Adrenal gland (tissue), 12 donors: ENCODE results near the gene VSIG10L. TPM values are rescaled to one million over a fixed set of nuclear protein-coding genes. Genes with fewer than 3 reads are reported as not detected.

Experiments
- DNase-seq, 7 donors: peaks; one replicate each; pipeline ENCODE4 v3.0.0-alpha.2; 2019 to 2020
- H3K27ac ChIP-seq, 5 donors: fragments of 200-600 bp; sonication (generic) in 4 of 5; 1 replicate in 3 of 5; 2 replicates in 2 of 5; pipeline versions ENCODE4 v1.5.1 to v1.8.0; 2016 to 2020; ENCODE audit warnings: mild to moderate bottlenecking in 1 of 5
- H3K27me3 ChIP-seq: fragments of 200-600 bp; 2 replicates; pipeline ENCODE4 v1.8.0; 2021
- H3K36me3 ChIP-seq, 2 donors: fragments of 200-600 bp; replicated peaks in 1 of 2; 1 replicate in 1 of 2; 2 replicates in 1 of 2; pipeline versions ENCODE4 v1.5.1 to v1.8.0; 2018 to 2022
- H3K4me1 ChIP-seq, 2 donors: fragments of 200-600 bp; replicated peaks in 1 of 2; 1 replicate in 1 of 2; 2 replicates in 1 of 2; pipeline versions ENCODE4 v1.5.1 to v1.8.0; 2018 to 2021
- H3K4me3 ChIP-seq, 4 donors: fragments of 200-600 bp; sonication (generic) in 3 of 4; one replicate each; pipeline ENCODE4 v1.5.1; 2016 to 2018
- H3K9me3 ChIP-seq, 3 donors: fragments of 200-600 bp; sonication (generic) in 1 of 3; replicated peaks in 1 of 3; 1 replicate in 2 of 3; 2 replicates in 1 of 3; pipeline versions ENCODE4 v1.5.1 to v1.8.0; 2016 to 2021
- POLR2A ChIP-seq, 2 donors: fragments of 450-650 bp; IDR thresholded peaks; one replicate each; pipeline ENCODE4 v1.6.1; 2017; ENCODE audit warnings: antibody characterized with exemption in 2 of 2, mild to moderate bottlenecking in 2 of 2, moderate library complexity in 1 of 2
- WGBS, 4 donors: extraction: QIAGEN DNeasy Blood & Tissue Kit in 2 of 4; methylation state at CpG; one replicate each; pipeline versions ENCODE4 v1.1.5 to v1.1.7; 2013 to 2017; 5-methylcytosine and 5-hydroxymethylcytosine counted together
- intact Hi-C, 2 donors: fragments of 100-400 bp; cut with DNase I; formaldehyde crosslinking; loops; one replicate each; pipeline versions ENCODE4 v1.14.1 to v1.15.0; 2022 to 2023
- polyA plus RNA-seq, 3 donors: library from polyadenylated mRNA; stranded (reverse); fragments of 200-250 nt in 2 of 3; fragments of 350-450 nt in 1 of 3; fragmentation: Illumina TruSeq in 1 of 3; extraction: RNeasy Lipid Tissue Mini Kit (QIAGEN cat#74804) in 1 of 3; gene quantifications; one replicate each; pipeline ENCODE4 v1.2.3, GENCODE V29; 2013 to 2014
- total RNA-seq, 9 donors: library from RNA; depleted of rRNA in 4 of 9; stranded (reverse); fragments of >200 nt in 4 of 9; fragments of 120-200 nt in 1 of 9; fragmentation: NEBNext Ultra II Directional in 1 of 9; extraction: Animal tissue kit (Norgen Biotek cat#: 25700) in 1 of 9; gene quantifications; one replicate each; pipeline versions ENCODE4 v1.1.0 to v1.2.4, GENCODE V29; 2013 to 2023
- TF ChIP-seq, protein P1 (sequence below), 6 experiments: fragments of 450-650 bp in 4 of 6; fragments of 200-600 bp in 2 of 6; sonication (generic) in 1 of 6; IDR thresholded peaks; 1 replicate in 5 of 6; 2 replicates in 1 of 6; pipeline versions ENCODE4 v1.5.1 to v1.8.0; 2016 to 2021; ENCODE audit warnings: antibody characterized with exemption in 6 of 6, mild to moderate bottlenecking in 2 of 6, moderate library complexity in 1 of 6
- donor health status: healthy with polysubstance abuse.
- donor health status: Bipolar disorder and iron deficiency.
- donor health status: DM: yes; HTN: yes; CAD: no.
- donor health status: DM: no; HTN: no; CAD: no.
- donor health status: DM: no; HTN: no; CAD: no.
- donor health status: DM: yes; HTN: yes; CAD: no.

VSIG10L gene
- total and polyA plus RNA-seq, 12 donors = 1.0 to 6.0 (median 2.7) TPM

DNA sequence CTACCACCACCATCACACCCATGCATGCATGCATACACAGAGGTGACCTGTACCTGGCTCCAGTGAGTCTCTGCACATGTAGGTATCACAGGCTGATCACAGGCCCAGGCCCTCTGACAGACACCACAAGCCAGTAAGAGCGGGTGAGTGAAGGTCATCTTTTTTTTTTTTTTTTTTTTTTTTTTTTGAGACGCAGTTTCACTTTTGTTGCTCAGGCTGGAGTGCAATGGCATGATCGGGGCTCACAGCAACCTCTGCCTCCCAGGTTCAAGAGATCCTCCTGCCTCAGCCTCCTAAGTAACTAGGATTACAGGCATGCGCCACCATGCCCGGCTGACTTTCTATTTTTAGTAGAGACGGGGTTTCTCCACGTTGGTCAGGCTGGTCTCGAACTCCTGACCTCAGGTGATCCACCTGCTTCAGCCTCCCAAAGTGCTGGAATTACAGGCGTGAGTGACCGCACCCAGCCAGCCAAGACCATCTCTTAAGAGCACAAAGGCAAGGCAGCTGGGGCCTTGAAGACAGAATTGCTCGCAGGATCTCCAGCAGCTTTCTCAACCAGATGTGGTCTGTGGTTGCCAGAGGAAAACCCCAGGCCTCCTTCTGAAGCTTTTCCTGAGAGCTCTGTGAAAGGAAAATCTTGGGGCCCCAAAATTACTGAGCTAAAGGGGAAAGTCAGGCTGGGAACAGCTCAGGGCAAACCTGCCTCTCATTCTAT is 33.7 kb upstream of the VSIG10L start:
- Histone ChIP-seq H3K27me3 (no peaks in the 10 kb centered on the region), H3K36me3 (no peaks in the 10 kb centered on the region), H3K4me1 (no peaks in the 10 kb centered on the region), H3K9me3 (no peaks in the 10 kb centered on the region), H3K27ac (no peak overlapping the region), H3K4me3 (no peak overlapping the region)
- intact Hi-C loops = no loop called here
- peak in 1 of 7 donors; percentile 20 for DNase-seq
- TF ChIP-seq, protein P1, sequence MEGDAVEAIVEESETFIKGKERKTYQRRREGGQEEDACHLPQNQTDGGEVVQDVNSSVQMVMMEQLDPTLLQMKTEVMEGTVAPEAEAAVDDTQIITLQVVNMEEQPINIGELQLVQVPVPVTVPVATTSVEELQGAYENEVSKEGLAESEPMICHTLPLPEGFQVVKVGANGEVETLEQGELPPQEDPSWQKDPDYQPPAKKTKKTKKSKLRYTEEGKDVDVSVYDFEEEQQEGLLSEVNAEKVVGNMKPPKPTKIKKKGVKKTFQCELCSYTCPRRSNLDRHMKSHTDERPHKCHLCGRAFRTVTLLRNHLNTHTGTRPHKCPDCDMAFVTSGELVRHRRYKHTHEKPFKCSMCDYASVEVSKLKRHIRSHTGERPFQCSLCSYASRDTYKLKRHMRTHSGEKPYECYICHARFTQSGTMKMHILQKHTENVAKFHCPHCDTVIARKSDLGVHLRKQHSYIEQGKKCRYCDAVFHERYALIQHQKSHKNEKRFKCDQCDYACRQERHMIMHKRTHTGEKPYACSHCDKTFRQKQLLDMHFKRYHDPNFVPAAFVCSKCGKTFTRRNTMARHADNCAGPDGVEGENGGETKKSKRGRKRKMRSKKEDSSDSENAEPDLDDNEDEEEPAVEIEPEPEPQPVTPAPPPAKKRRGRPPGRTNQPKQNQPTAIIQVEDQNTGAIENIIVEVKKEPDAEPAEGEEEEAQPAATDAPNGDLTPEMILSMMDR (IDR thresholded peaks at IDR 0.05) = no peak
- no peak for TF ChIP-seq POLR2A (IDR thresholded peaks at IDR 0.05)
- 49 to 66% (median 56%) methylated on average over 6 to 11 of the region's 11 CpGs for WGBS, 4 donors

DNA sequence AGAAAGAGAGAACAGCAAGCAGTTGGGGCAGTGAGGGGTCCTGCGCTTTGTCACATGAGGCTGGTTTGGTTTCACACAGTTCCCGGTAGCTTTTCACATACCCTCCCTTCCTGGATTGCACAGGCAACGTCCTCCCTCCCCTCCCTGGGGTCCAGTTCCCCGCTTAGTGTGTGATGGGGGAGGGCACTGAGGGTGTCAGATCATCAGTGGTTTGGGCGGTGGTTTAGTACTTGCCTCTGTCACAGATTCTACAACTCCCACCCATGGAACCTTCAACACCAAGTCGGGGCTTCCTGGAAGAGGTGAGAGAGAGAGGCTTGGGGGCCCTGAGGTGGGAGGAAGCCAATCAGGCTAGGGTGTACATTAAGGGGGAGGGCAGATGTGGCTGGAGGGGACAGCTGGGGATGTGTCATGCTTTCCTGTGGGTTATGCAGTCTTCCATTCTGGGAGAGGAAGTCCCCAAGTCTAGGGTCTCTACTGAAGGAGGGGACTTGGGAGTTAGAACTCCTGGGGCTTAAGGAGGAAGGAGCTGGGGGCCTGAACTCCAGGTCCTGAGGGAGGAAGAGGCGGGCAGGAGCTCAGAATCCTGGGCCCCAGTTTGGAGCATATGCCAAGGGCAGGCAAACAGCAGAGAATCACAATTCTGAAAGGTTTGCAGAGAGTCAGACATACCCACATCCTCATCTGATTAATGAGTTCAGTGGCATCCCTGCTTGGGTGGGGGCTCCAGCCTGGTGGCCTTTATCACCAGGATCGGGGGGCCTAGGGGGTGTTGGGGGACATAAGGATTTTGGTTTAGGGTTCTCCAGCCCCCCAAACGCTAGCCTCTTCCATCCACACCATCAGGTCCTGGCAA is 30.9 kb upstream of the VSIG10L start, which contains the start of gene NKG7:
TSS of gene NKG7 (minus strand) at position 6 of the 856 bp plus-strand sequence. CDS start 119 bp downstream, outside the sequence.
- no peak within 1 kb of the TSS for H3K27ac ChIP-seq
- intact Hi-C loops = no loop called here
- WGBS, 4 donors = 55 to 71% (median 62%) methylated on average over 7 to 9 of the region's 9 CpGs
- no peak for DNase-seq
- H3K4me1 ChIP-seq = peaks cover 0 to 5% of the 10 kb centered on the region in 2 donors
- H3K36me3 ChIP-seq = no peaks in the 10 kb centered on the region
- no peaks in the 10 kb centered on the region for H3K27me3 ChIP-seq
- H3K9me3 ChIP-seq = no peaks in the 10 kb centered on the region
- TF ChIP-seq POLR2A (IDR thresholded peaks at IDR 0.05) = no peak
- TF ChIP-seq, protein P1 (IDR thresholded peaks at IDR 0.05) = no peak
- no peak within 1 kb of the TSS for H3K4me3 ChIP-seq

DNA sequence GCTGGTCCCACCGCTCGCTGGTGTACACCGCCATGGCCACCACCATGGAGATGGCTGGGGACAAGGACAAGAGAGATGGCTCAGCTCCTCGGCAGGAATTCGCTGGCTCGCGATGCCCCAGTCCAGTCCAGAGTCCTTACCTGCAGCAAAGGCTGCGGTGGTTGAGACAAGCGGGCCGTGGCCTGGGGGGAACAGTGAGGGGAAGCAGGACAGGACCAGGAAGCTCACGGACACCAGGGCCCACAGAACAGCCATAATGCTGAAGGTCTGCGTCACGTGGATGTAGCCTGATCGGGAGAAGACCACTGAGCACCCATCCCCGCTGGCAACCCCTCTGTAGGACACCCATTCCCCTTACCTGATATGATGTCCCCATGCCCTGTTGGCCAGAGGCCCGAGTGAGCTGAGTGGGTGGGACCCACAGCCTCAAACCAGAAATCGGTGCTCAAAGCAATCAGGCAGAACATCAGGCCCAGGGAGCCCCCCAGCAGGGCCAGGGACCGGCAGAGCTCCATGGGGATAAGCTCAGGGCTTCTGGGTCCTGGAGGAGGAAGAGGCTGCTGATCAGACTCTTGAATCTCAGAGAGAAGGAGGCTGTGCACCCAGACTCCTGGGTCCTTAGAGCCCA is 30.2 kb upstream of the VSIG10L start:
- no peaks in the 10 kb centered on the region for H3K27me3 ChIP-seq
- intact Hi-C loops = no loop called here
- WGBS, 4 donors = 76 to 94% (median 82%) methylated on average over 3 to 18 of the region's 18 CpGs
- H3K27ac ChIP-seq = no peak overlapping the region
- DNase-seq = no peak
- TF ChIP-seq POLR2A (IDR thresholded peaks at IDR 0.05) = no peak
- TF ChIP-seq, protein P1 (IDR thresholded peaks at IDR 0.05) = no peak
- H3K9me3 ChIP-seq = no peaks in the 10 kb centered on the region
- H3K4me1 ChIP-seq = peaks cover 0 to 5% of the 10 kb centered on the region in 2 donors
- no peak overlapping the region for H3K4me3 ChIP-seq
- H3K36me3 ChIP-seq = no peaks in the 10 kb centered on the region

DNA sequence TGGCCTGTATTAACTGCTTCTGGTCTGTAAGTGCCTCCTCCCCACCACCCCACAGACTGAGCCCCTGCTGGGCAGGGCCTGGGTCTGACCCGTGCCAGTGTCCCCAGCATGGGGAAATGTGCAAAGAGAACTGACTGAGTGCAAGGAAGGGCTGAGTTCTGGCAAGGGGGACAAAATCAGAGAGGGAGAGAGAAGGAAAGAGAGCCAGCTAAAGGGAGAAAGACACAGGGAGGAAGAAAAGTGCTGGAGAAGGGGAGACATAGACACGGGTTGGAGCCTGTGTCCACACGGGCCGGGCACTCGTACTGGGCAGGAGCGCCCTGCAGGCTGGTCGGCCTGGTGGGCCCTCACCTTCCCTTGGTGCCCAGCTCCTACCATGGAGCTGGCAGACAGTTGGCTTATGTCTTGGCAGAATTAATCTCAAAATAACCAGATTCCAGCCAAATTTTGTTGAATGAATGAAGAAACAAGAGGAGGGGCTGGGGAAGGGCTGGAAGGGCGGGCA is 29.3 kb upstream of the VSIG10L start:
- no peak for DNase-seq
- intact Hi-C loops = no loop called here
- TF ChIP-seq POLR2A (IDR thresholded peaks at IDR 0.05) = no peak
- TF ChIP-seq, protein P1 (IDR thresholded peaks at IDR 0.05) = no peak
- no peaks in the 10 kb centered on the region for H3K27me3 ChIP-seq
- H3K9me3 ChIP-seq = no peaks in the 10 kb centered on the region
- H3K27ac ChIP-seq = no peak overlapping the region
- no peaks in the 10 kb centered on the region for H3K36me3 ChIP-seq
- 73 to 85% (median 80%) methylated on average over 8 of the region's 8 CpGs for WGBS, 4 donors
- H3K4me1 ChIP-seq = peaks cover 0 to 5% of the 10 kb centered on the region in 2 donors
- H3K4me3 ChIP-seq = no peak overlapping the region
